ENCODE measurements around the gene PA2G4.
"Not testable (repeated sequence)": the region's sequence is repeated elsewhere in the genome, so short reads cannot be mapped to it uniquely, and the experiment has no call there.

PA2G4 gene

GRCh38 chr12:56105609-56105902, 1.2 kb downstream of the PA2G4 start:
- no peaks in the 10 kb centered on the region for H3K27me3 Mint-ChIP-seq
- H3K27ac Mint-ChIP-seq = peak overlapping the region; percentile 93 to 94
- peaks cover 54% of the 10 kb centered on the region for H3K36me3 Mint-ChIP-seq (ENCODE audit: insufficient read depth)
- H3K4me3 Mint-ChIP-seq = peak overlapping the region; percentile 95 to 96
- no peak for DNase-seq
- H3K9me3 Mint-ChIP-seq = no peaks in the 10 kb centered on the region
- peaks cover 42 to 59% of the 10 kb centered on the region in 2 donors for H3K4me1 Mint-ChIP-seq (ENCODE audit: low read depth in 2 of 2)
- ATAC-seq (replicated peaks) = no peak

- H3K27me3 Mint-ChIP-seq = no peaks in the 10 kb centered on the region
Measured at GRCh38 chr12:56107242-56107641, 2.9 kb downstream of the PA2G4 start.

GRCh38 chr12:56110571-56110970, 6.2 kb downstream of the PA2G4 start:
- DNase-seq (no peak), ATAC-seq (replicated peaks) (no peak)
- H3K36me3 Mint-ChIP-seq (ENCODE audit: insufficient read depth) = peaks cover 74% of the 10 kb centered on the region
- H3K27me3 Mint-ChIP-seq = no peaks in the 10 kb centered on the region
- peaks cover 8 to 17% of the 10 kb centered on the region in 2 donors for H3K4me1 Mint-ChIP-seq (ENCODE audit: low read depth in 2 of 2)
- no peaks in the 10 kb centered on the region for H3K9me3 Mint-ChIP-seq
- H3K27ac Mint-ChIP-seq = no peak overlapping the region
- H3K4me3 Mint-ChIP-seq = no peak overlapping the region

More at GRCh38 chr12:56107242-56107641, 2.9 kb downstream of the PA2G4 start:
- peaks cover 71% of the 10 kb centered on the region for H3K36me3 Mint-ChIP-seq (ENCODE audit: insufficient read depth)
- peaks cover 34 to 45% of the 10 kb centered on the region in 2 donors for H3K4me1 Mint-ChIP-seq (ENCODE audit: low read depth in 2 of 2)
- peak overlapping the region in 1 of 2 donors; percentile 32 for H3K27ac Mint-ChIP-seq
- DNase-seq = no peak
- no peaks in the 10 kb centered on the region for H3K9me3 Mint-ChIP-seq
- ATAC-seq (replicated peaks) = no peak
- no peak overlapping the region for H3K4me3 Mint-ChIP-seq

- Mint-ChIP-seq H3K27me3 (no peaks in the 10 kb centered on the region), H3K27ac (no peak overlapping the region), H3K4me1 (ENCODE audit: low read depth in 2 of 2) (peaks cover 18 to 27% of the 10 kb centered on the region in 2 donors), H3K4me3 (no peak overlapping the region), H3K9me3 (no peaks in the 10 kb centered on the region), H3K36me3 (ENCODE audit: insufficient read depth) (peaks cover 82% of the 10 kb centered on the region)
- DNase-seq (no peak), ATAC-seq (replicated peaks) (no peak)
Measured at GRCh38 chr12:56114084-56114483, 9.7 kb downstream of the PA2G4 start.

GRCh38 chr12:56115329-56115728, 11.0 kb downstream of the PA2G4 start:
- Mint-ChIP-seq H3K4me1 (ENCODE audit: low read depth in 2 of 2) (peaks cover 25 to 34% of the 10 kb centered on the region in 2 donors), H3K4me3 (peak overlapping the region; percentile 96 to 98), H3K9me3 (no peaks in the 10 kb centered on the region), H3K27me3 (no peaks in the 10 kb centered on the region), H3K36me3 (ENCODE audit: insufficient read depth) (peaks cover 70% of the 10 kb centered on the region), H3K27ac (peak overlapping the region; percentile 98 to 99)
- no peak for DNase-seq
- ATAC-seq (replicated peaks) = no peak

- Mint-ChIP-seq H3K27me3 (no peaks in the 10 kb centered on the region), H3K36me3 (ENCODE audit: insufficient read depth) (peaks cover 59% of the 10 kb centered on the region), H3K27ac (peak within 1 kb of the TSS; percentile 98 to 99), H3K4me3 (peak within 1 kb of the TSS; percentile 96 to 98), H3K9me3 (no peaks in the 10 kb centered on the region), H3K4me1 (ENCODE audit: low read depth in 2 of 2) (peaks cover 25 to 34% of the 10 kb centered on the region in 2 donors)
- ATAC-seq (replicated peaks) (peak; percentile 47), DNase-seq (peak; percentile 94 to 97 (median 95))
Measured at GRCh38 chr12:56116267-56117081, 12.1 kb downstream of the PA2G4 start, which contains the start of gene RPL41. TSS of gene RPL41 (plus strand) at chr12:56116633.

- not testable (repeated sequence) for DNase-seq; ATAC-seq (replicated peaks); H3K9me3 Mint-ChIP-seq; H3K27me3 Mint-ChIP-seq
- H3K4me3 Mint-ChIP-seq = peak overlapping the region; percentile 96 to 98
- peaks cover 53% of the 10 kb centered on the region for H3K36me3 Mint-ChIP-seq (ENCODE audit: insufficient read depth)
- peaks cover 25 to 34% of the 10 kb centered on the region in 2 donors for H3K4me1 Mint-ChIP-seq (ENCODE audit: low read depth in 2 of 2)
- peak overlapping the region; percentile 98 to 99 for H3K27ac Mint-ChIP-seq
Measured at GRCh38 chr12:56117082-56117706, 12.8 kb downstream of the PA2G4 start.

GRCh38 chr12:56117778-56118687, 13.7 kb downstream of the PA2G4 start, which contains the start of gene ZC3H10:
TSS of gene ZC3H10 (plus strand) at chr12:56118266. CDS start at chr12:56120563, 2,297 bp downstream.
- Mint-ChIP-seq H3K4me1 (ENCODE audit: low read depth in 2 of 2) (peaks cover 25 to 34% of the 10 kb centered on the region in 2 donors), H3K4me3 (peak within 1 kb of the TSS; percentile 96 to 98), H3K27me3 (no peaks in the 10 kb centered on the region), H3K9me3 (no peaks in the 10 kb centered on the region), H3K27ac (peak within 1 kb of the TSS; percentile 98 to 99), H3K36me3 (ENCODE audit: insufficient read depth) (peaks cover 52% of the 10 kb centered on the region)
- DNase-seq (peak; percentile 96 to 97 (median 97)), ATAC-seq (replicated peaks) (peak; percentile 80)

GRCh38 chr12:56118688-56119357, 14.5 kb downstream of the PA2G4 start:
- Mint-ChIP-seq H3K27me3 (no peaks in the 10 kb centered on the region), H3K27ac (peak overlapping the region; percentile 98 to 99), H3K36me3 (ENCODE audit: insufficient read depth) (peaks cover 50% of the 10 kb centered on the region), H3K4me1 (ENCODE audit: low read depth in 2 of 2) (peaks cover 28 to 36% of the 10 kb centered on the region in 2 donors), H3K9me3 (no peaks in the 10 kb centered on the region), H3K4me3 (peak overlapping the region; percentile 96 to 98)
- ATAC-seq (replicated peaks) (no peak), DNase-seq (no peak)

GRCh38 chr12:56119361-56119796, 15.0 kb downstream of the PA2G4 start:
- H3K36me3 Mint-ChIP-seq (ENCODE audit: insufficient read depth) = peaks cover 47% of the 10 kb centered on the region
- peaks cover 32 to 38% of the 10 kb centered on the region in 2 donors for H3K4me1 Mint-ChIP-seq (ENCODE audit: low read depth in 2 of 2)
- no peaks in the 10 kb centered on the region for H3K9me3 Mint-ChIP-seq
- H3K27me3 Mint-ChIP-seq = no peaks in the 10 kb centered on the region
- peak overlapping the region; percentile 96 to 98 for H3K4me3 Mint-ChIP-seq
- ATAC-seq (replicated peaks) (no peak), DNase-seq (peak; percentile 38 to 50 (median 48))
- H3K27ac Mint-ChIP-seq = peak overlapping the region; percentile 98 to 99

- ATAC-seq (replicated peaks) (no peak), DNase-seq (no peak)
- H3K27ac Mint-ChIP-seq = peak overlapping the region in 1 of 2 donors; percentile 99
- H3K27me3 Mint-ChIP-seq = no peaks in the 10 kb centered on the region
- H3K36me3 Mint-ChIP-seq (ENCODE audit: insufficient read depth) = peaks cover 44% of the 10 kb centered on the region
- peaks cover 32 to 38% of the 10 kb centered on the region in 2 donors for H3K4me1 Mint-ChIP-seq (ENCODE audit: low read depth in 2 of 2)
- H3K4me3 Mint-ChIP-seq = no peak overlapping the region
- H3K9me3 Mint-ChIP-seq = no peaks in the 10 kb centered on the region
Measured at GRCh38 chr12:56120158-56120846, 15.9 kb downstream of the PA2G4 start.

- H3K4me3 Mint-ChIP-seq = no peak overlapping the region
- H3K27me3 Mint-ChIP-seq = no peaks in the 10 kb centered on the region
- no peaks in the 10 kb centered on the region for H3K9me3 Mint-ChIP-seq
- DNase-seq = no peak
- ATAC-seq (replicated peaks) = no peak
- peak overlapping the region in 1 of 2 donors; percentile 6 for H3K27ac Mint-ChIP-seq
- H3K36me3 Mint-ChIP-seq (ENCODE audit: insufficient read depth) = peaks cover 37% of the 10 kb centered on the region
- peaks cover 36 to 41% of the 10 kb centered on the region in 2 donors for H3K4me1 Mint-ChIP-seq (ENCODE audit: low read depth in 2 of 2)
Measured at GRCh38 chr12:56121204-56121870, 17.0 kb downstream of the PA2G4 start.

Data from effector memory CD8-positive, alpha-beta T cell (primary cell).